Adrenal gland (tissue), 5 donors: ENCODE results near the gene LRRC63.

Source experiments
- POLR2A ChIP-seq, 2 donors: fragments of 450-650 bp; IDR thresholded peaks; one replicate each; pipeline ENCODE4 v1.6.1; 2017; ENCODE audit warnings: antibody characterized with exemption in 2 of 2, mild to moderate bottlenecking in 2 of 2, moderate library complexity in 1 of 2
- TF ChIP-seq, protein P1 (sequence below), 6 experiments: fragments of 450-650 bp in 4 of 6; fragments of 200-600 bp in 2 of 6; sonication (generic) in 1 of 6; IDR thresholded peaks; 1 replicate in 5 of 6; 2 replicates in 1 of 6; pipeline versions ENCODE4 v1.5.1 to v1.8.0; 2016 to 2021; ENCODE audit warnings: antibody characterized with exemption in 6 of 6, mild to moderate bottlenecking in 2 of 6, moderate library complexity in 1 of 6
- donor health status: DM: no; HTN: no; CAD: no.

DNA sequence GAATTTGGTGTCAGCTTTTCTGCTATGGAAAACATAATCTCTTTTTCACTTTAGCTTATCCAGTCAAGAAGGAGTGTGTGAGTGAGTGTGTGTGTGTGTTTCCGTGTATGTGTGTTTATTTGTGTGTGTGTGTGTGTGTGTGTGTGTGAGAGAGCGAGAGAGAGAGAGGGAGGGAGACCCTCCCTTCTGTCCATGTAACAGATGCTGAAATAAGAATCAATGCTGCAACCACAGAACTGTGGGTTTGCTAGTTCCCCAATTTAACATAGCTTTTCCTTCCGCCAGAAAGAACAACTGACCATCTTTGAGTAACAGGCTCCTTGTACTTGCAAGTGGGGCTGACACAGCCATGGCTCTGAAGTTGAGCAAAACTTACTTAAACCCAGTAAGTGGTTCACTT is 35.0 kb upstream of the LRRC63 start:
- no peak for TF ChIP-seq POLR2A (IDR thresholded peaks at IDR 0.05)
- TF ChIP-seq, protein P1, sequence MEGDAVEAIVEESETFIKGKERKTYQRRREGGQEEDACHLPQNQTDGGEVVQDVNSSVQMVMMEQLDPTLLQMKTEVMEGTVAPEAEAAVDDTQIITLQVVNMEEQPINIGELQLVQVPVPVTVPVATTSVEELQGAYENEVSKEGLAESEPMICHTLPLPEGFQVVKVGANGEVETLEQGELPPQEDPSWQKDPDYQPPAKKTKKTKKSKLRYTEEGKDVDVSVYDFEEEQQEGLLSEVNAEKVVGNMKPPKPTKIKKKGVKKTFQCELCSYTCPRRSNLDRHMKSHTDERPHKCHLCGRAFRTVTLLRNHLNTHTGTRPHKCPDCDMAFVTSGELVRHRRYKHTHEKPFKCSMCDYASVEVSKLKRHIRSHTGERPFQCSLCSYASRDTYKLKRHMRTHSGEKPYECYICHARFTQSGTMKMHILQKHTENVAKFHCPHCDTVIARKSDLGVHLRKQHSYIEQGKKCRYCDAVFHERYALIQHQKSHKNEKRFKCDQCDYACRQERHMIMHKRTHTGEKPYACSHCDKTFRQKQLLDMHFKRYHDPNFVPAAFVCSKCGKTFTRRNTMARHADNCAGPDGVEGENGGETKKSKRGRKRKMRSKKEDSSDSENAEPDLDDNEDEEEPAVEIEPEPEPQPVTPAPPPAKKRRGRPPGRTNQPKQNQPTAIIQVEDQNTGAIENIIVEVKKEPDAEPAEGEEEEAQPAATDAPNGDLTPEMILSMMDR (IDR thresholded peaks at IDR 0.05): no peak
